PFSK-1 (cell line): ENCODE data around the gene DCAF4L1.

Source experiments
- FOXP2 ChIP-seq: optimal IDR thresholded peaks from 2 replicates; pipeline ENCODE3; 2011; ENCODE audit warnings: borderline replicate concordance, control low read depth, inconsistent platforms; ENCODE audit not compliant: insufficient read depth; ENCODE audit errors: extremely low read length, extremely low read depth
- POLR2AphosphoS5 ChIP-seq: IDR thresholded peaks from 2 replicates; pipeline ENCODE4 v1.6.1; 2012; ENCODE audit warnings: low read depth, mild to moderate bottlenecking, control low read depth, low read length, moderate library complexity
- TF ChIP-seq, protein P1 (sequence below), 2 experiments: IDR thresholded peaks; 2 replicates each; pipeline versions ENCODE4 v1.6.1 to v1.8.0; 2011 to 2012; ENCODE audit warnings: low read depth in 2 of 2, low read length in 2 of 2, control low read depth in 1 of 2, inconsistent platforms in 1 of 2, mild to moderate bottlenecking in 1 of 2, moderate library complexity in 1 of 2; ENCODE audit not compliant: insufficient read depth in 1 of 2

DNA sequence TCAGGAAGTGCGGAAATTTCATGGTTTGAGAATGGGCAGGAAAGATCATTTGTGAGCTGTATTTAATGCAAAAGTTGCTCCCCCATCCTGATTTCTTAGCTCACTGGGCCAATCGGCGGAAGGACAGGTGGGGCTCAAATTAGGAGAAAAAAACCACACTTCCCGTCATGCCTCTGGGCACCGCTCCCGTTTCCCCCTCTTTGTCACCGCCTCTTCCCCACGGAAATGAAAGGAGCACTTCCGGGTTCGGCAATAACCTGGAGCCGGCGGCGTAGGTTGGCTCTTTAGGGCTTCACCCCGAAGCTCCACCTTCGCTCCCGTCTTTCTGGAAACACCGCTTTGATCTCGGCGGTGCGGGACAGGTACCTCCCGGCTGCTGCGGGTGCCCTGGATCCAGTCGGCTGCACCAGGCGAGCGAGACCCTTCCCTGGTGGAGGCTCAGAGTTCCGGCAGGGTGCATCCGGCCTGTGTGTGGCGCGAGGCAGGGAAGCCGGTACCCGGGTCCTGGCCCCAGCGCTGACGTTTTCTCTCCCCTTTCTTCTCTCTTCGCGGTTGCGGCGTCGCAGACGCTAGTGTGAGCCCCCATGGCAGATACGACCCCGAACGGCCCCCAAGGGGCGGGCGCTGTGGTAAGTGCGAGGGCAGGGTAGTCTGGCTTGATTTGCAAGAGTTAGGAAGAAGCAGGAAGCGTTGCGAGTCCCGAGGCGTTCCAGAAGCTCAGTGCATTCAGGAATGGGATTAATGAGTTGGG, 46.5 kb upstream of the DCAF4L1 start, which contains the start of gene TMEM33:
- TF ChIP-seq POLR2AphosphoS5 (peak; percentile 91), FOXP2 (peak; percentile 36)
- TF ChIP-seq, protein P1, sequence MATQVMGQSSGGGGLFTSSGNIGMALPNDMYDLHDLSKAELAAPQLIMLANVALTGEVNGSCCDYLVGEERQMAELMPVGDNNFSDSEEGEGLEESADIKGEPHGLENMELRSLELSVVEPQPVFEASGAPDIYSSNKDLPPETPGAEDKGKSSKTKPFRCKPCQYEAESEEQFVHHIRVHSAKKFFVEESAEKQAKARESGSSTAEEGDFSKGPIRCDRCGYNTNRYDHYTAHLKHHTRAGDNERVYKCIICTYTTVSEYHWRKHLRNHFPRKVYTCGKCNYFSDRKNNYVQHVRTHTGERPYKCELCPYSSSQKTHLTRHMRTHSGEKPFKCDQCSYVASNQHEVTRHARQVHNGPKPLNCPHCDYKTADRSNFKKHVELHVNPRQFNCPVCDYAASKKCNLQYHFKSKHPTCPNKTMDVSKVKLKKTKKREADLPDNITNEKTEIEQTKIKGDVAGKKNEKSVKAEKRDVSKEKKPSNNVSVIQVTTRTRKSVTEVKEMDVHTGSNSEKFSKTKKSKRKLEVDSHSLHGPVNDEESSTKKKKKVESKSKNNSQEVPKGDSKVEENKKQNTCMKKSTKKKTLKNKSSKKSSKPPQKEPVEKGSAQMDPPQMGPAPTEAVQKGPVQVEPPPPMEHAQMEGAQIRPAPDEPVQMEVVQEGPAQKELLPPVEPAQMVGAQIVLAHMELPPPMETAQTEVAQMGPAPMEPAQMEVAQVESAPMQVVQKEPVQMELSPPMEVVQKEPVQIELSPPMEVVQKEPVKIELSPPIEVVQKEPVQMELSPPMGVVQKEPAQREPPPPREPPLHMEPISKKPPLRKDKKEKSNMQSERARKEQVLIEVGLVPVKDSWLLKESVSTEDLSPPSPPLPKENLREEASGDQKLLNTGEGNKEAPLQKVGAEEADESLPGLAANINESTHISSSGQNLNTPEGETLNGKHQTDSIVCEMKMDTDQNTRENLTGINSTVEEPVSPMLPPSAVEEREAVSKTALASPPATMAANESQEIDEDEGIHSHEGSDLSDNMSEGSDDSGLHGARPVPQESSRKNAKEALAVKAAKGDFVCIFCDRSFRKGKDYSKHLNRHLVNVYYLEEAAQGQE (IDR thresholded peaks at IDR 0.05; ENCODE audit: insufficient read depth in 1 of 2, low read depth in 2 of 2, low read length in 2 of 2), result no peak
